Neural cell (in vitro differentiated cells): ENCODE data around the gene HNRNPLL. TPM values are rescaled to one million over a fixed set of nuclear protein-coding genes. Genes with fewer than 3 reads are reported as not detected.

Source experiments
- H2AFZ ChIP-seq: fragments of 200-600, 300-800 bp; sonication (generic), shearing (Covaris generic); 2 replicates; pipeline ENCODE4 v1.6.0; 2014; ENCODE audit warnings: low read depth, mild to moderate bottlenecking, antibody characterized with exemption, low read length, moderate library complexity
- H3F3A ChIP-seq: fragments of 200-600 bp; shearing (Covaris generic); 2 replicates; pipeline ENCODE4 v1.6.1; 2016; ENCODE audit warnings: mild to moderate bottlenecking, moderate library complexity, mixed read lengths, antibody characterized with exemption, low read length; ENCODE audit not compliant: insufficient read depth, poor library complexity, severe bottlenecking
- H3K27ac ChIP-seq: fragments of 200-600, 300-800 bp; sonication (generic), shearing (Covaris generic); 2 replicates; pipeline ENCODE4 v1.5.1; 2014; ENCODE audit warnings: mild to moderate bottlenecking, low read length, moderate library complexity
- H3K27me3 ChIP-seq: fragments of 300-800, 200-600 bp; sonication (generic), shearing (Covaris generic); 2 replicates; pipeline ENCODE4 v1.6.0; 2014; ENCODE audit warnings: mild to moderate bottlenecking, low read depth, low read length, moderate library complexity; ENCODE audit not compliant: insufficient read depth
- H3K36me3 ChIP-seq: fragments of 300-800, 200-600 bp; sonication (generic), shearing (Covaris generic); 2 replicates; pipeline ENCODE4 v1.5.1; 2014; ENCODE audit warnings: mild to moderate bottlenecking, antibody characterized with exemption, low read length, moderate library complexity; ENCODE audit not compliant: insufficient read depth
- H3K4me2 ChIP-seq: fragments of 300-800, 200-600 bp; sonication (generic), shearing (Covaris generic); 2 replicates; pipeline ENCODE4 v1.6.0; 2014; ENCODE audit warnings: mild to moderate bottlenecking, low read length
- H3K4me3 ChIP-seq: fragments of 300-800, 200-600 bp; sonication (generic), shearing (Covaris generic); 2 replicates; pipeline ENCODE4 v1.5.1; 2014; ENCODE audit warnings: mild to moderate bottlenecking, low read length, moderate library complexity
- H3K79me2 ChIP-seq: fragments of 200-600 bp; shearing (Covaris generic); replicated peaks from 2 replicates; pipeline ENCODE4 v1.6.0; 2014; ENCODE audit warnings: mild to moderate bottlenecking, low read length, moderate library complexity; ENCODE audit not compliant: insufficient read depth
- H3K9ac ChIP-seq: fragments of 300-800, 200-600 bp; sonication (generic), shearing (Covaris generic); 2 replicates; pipeline ENCODE4 v1.6.1; 2016; ENCODE audit warnings: mild to moderate bottlenecking, low read length, mixed read lengths
- H3K9me2 ChIP-seq: fragments of 200-600 bp; shearing (Covaris generic); 2 replicates; pipeline ENCODE4 v1.6.1; 2016; ENCODE audit warnings: mild to moderate bottlenecking, low read length, mixed read lengths; ENCODE audit not compliant: insufficient read depth
- H3K9me3 ChIP-seq: fragments of 200-600, 300-800 bp; sonication (generic), shearing (Covaris generic); 2 replicates; pipeline ENCODE4 v1.6.1; 2016; ENCODE audit warnings: mild to moderate bottlenecking, mixed run types, low read length, moderate library complexity, mixed read lengths
- H4K20me1 ChIP-seq: fragments of 200-600 bp; shearing (Covaris generic); 2 replicates; pipeline ENCODE4 v1.6.1; 2016; ENCODE audit warnings: mild to moderate bottlenecking, mixed run types; ENCODE audit not compliant: insufficient read depth
- EP300 ChIP-seq: fragments of 450-650 bp; conservative IDR thresholded peaks from 2 replicates; pipeline ENCODE4 v1.6.1; 2014; ENCODE audit warnings: antibody characterized with exemption, mild to moderate bottlenecking, moderate library complexity; ENCODE audit not compliant: poor library complexity, severe bottlenecking
- EZH2 ChIP-seq: fragments of 200-600, 300-800 bp; shearing (Covaris generic), sonication (generic); IDR thresholded peaks from 2 replicates; pipeline ENCODE4 v1.6.1; 2014; ENCODE audit warnings: antibody characterized with exemption, low read length, borderline replicate concordance, mild to moderate bottlenecking; ENCODE audit not compliant: insufficient read depth, poor library complexity, severe bottlenecking
- MXI1 ChIP-seq: fragments of 450-650 bp; conservative IDR thresholded peaks from 2 replicates; pipeline ENCODE4 v1.6.1; 2014; ENCODE audit warnings: antibody characterized with exemption, mild to moderate bottlenecking; ENCODE audit not compliant: poor library complexity, severe bottlenecking
- POLR2AphosphoS5 ChIP-seq: IDR thresholded peaks from 2 replicates; pipeline ENCODE4 v1.6.1; 2012
- RAD21 ChIP-seq: fragments of 450-650 bp; conservative IDR thresholded peaks from 2 replicates; pipeline ENCODE4 v1.6.1; 2014; ENCODE audit warnings: antibody characterized with exemption, mild to moderate bottlenecking, moderate library complexity
- SMC3 ChIP-seq: fragments of 450-650 bp; conservative IDR thresholded peaks from 2 replicates; pipeline ENCODE4 v1.6.1; 2014; ENCODE audit warnings: antibody characterized with exemption, mild to moderate bottlenecking, moderate library complexity; ENCODE audit not compliant: poor library complexity
- TAF1 ChIP-seq: IDR thresholded peaks from 2 replicates; pipeline ENCODE4 v1.6.1; 2012; ENCODE audit warnings: low read depth
- polyA plus RNA-seq: library from polyadenylated mRNA; depleted of rRNA; stranded (reverse); fragments of >200 nt; gene quantifications from 2 replicates; pipeline ENCODE4 v1.2.3, GENCODE V29; 2014
- TF ChIP-seq, protein P1 (sequence below): IDR thresholded peaks from 2 replicates; pipeline ENCODE4 v1.6.1; 2012; ENCODE audit warnings: borderline replicate concordance
- TF ChIP-seq, protein P2 (sequence below): fragments of 450-650 bp; IDR thresholded peaks from 2 replicates; pipeline ENCODE4 v1.5.1; 2014; ENCODE audit warnings: antibody characterized with exemption, mild to moderate bottlenecking, moderate library complexity; ENCODE audit not compliant: poor library complexity, severe bottlenecking

Gene HNRNPLL
- polyA plus RNA-seq, 1 donor from 2014 or later: 63.5 TPM

DNA sequence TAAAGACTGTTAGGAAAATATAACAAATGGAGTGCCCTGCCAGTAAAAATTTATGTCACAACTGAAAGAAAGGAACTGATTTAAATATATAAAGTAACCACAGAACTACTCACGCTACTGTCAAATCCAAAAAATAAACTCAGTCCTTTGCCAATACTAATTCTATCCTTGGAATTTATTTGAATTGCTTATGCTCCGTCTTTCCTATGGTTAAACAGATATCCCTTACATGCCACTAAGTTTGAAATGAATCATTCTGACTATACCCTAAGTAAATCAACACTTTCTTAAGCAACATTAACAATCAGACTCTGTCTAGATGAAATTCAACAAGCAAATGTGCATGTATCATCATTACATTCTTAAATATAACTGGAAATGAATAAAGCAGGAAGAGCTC is 9.8 kb downstream of the HNRNPLL start:
- peaks cover 95% of the 10 kb centered on the region for H3K79me2 ChIP-seq

DNA sequence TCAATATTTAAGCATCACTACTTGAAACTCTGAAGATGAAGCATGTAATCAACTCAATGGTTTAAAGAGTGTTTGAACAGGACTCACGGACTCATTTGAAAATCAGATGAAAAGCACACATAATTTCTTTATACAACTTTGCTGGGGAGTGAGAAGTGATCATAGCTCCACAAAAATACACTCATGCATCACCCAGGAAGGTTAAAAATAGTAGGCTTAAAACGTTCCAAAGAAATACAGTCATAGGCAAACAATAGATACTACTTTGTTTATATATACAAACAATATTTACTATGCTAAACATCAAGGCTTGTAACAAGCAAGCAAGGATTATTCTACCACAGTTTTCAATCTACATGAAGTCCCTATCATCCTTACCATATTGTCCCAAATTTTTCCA is 11.6 kb downstream of the HNRNPLL start:
- Histone ChIP-seq H3K9me3 (no peaks in the 10 kb centered on the region), H3K79me2 (peaks cover 95% of the 10 kb centered on the region), H3F3A (no peaks in the 10 kb centered on the region), H2AFZ (no peak overlapping the region), H3K4me3 (no peak overlapping the region), H3K9ac (no peak overlapping the region), H3K4me2 (no peak overlapping the region), H3K36me3 (no peaks in the 10 kb centered on the region), H4K20me1 (no peaks in the 10 kb centered on the region), H3K27me3 (no peaks in the 10 kb centered on the region), H3K9me2 (no peaks in the 10 kb centered on the region), H3K27ac (no peak overlapping the region)
- TF ChIP-seq POLR2AphosphoS5 (no peak), TAF1 (no peak), MXI1 (no peak), EZH2 (no peak), SMC3 (no peak), EP300 (no peak), RAD21 (no peak)
- TF ChIP-seq, protein P1, sequence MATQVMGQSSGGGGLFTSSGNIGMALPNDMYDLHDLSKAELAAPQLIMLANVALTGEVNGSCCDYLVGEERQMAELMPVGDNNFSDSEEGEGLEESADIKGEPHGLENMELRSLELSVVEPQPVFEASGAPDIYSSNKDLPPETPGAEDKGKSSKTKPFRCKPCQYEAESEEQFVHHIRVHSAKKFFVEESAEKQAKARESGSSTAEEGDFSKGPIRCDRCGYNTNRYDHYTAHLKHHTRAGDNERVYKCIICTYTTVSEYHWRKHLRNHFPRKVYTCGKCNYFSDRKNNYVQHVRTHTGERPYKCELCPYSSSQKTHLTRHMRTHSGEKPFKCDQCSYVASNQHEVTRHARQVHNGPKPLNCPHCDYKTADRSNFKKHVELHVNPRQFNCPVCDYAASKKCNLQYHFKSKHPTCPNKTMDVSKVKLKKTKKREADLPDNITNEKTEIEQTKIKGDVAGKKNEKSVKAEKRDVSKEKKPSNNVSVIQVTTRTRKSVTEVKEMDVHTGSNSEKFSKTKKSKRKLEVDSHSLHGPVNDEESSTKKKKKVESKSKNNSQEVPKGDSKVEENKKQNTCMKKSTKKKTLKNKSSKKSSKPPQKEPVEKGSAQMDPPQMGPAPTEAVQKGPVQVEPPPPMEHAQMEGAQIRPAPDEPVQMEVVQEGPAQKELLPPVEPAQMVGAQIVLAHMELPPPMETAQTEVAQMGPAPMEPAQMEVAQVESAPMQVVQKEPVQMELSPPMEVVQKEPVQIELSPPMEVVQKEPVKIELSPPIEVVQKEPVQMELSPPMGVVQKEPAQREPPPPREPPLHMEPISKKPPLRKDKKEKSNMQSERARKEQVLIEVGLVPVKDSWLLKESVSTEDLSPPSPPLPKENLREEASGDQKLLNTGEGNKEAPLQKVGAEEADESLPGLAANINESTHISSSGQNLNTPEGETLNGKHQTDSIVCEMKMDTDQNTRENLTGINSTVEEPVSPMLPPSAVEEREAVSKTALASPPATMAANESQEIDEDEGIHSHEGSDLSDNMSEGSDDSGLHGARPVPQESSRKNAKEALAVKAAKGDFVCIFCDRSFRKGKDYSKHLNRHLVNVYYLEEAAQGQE: no peak
- TF ChIP-seq, protein P2, sequence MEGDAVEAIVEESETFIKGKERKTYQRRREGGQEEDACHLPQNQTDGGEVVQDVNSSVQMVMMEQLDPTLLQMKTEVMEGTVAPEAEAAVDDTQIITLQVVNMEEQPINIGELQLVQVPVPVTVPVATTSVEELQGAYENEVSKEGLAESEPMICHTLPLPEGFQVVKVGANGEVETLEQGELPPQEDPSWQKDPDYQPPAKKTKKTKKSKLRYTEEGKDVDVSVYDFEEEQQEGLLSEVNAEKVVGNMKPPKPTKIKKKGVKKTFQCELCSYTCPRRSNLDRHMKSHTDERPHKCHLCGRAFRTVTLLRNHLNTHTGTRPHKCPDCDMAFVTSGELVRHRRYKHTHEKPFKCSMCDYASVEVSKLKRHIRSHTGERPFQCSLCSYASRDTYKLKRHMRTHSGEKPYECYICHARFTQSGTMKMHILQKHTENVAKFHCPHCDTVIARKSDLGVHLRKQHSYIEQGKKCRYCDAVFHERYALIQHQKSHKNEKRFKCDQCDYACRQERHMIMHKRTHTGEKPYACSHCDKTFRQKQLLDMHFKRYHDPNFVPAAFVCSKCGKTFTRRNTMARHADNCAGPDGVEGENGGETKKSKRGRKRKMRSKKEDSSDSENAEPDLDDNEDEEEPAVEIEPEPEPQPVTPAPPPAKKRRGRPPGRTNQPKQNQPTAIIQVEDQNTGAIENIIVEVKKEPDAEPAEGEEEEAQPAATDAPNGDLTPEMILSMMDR: no peak

More for the DNA sequence above, 9.8 kb downstream of the HNRNPLL start:
- H3K4me2 ChIP-seq: no peak overlapping the region
- H2AFZ ChIP-seq: no peak overlapping the region
- no peak overlapping the region for H3K9ac ChIP-seq
- no peaks in the 10 kb centered on the region for H4K20me1 ChIP-seq
- no peaks in the 10 kb centered on the region for H3K36me3 ChIP-seq
- H3F3A ChIP-seq: no peaks in the 10 kb centered on the region
- no peak overlapping the region for H3K4me3 ChIP-seq
- H3K27me3 ChIP-seq: no peaks in the 10 kb centered on the region
- TF ChIP-seq SMC3: no peak
- TF ChIP-seq EP300: no peak
- no peak for TF ChIP-seq MXI1
- TF ChIP-seq TAF1: no peak
- TF ChIP-seq POLR2AphosphoS5: no peak
- TF ChIP-seq, protein P2: no peak
- TF ChIP-seq, protein P1: no peak
- TF ChIP-seq RAD21: no peak
- H3K9me3 ChIP-seq: no peaks in the 10 kb centered on the region
- no peaks in the 10 kb centered on the region for H3K9me2 ChIP-seq
- no peak overlapping the region for H3K27ac ChIP-seq
